Duodenal mucosa (tissue), 2 donors: ENCODE results near the gene FHOD3.
"Not testable (repeated sequence)": the region's sequence is repeated elsewhere in the genome, so short reads cannot be mapped to it uniquely, and the experiment has no call there.

ENCODE experiments used
- H3K27ac ChIP-seq: one replicate; pipeline ENCODE4 v1.7.0; 2013; ENCODE audit warnings: low read depth, low read length
- H3K27me3 ChIP-seq, 2 donors: one replicate each; pipeline ENCODE4 v1.7.0; 2013; ENCODE audit warnings: low read length in 2 of 2, control low read depth in 1 of 2; ENCODE audit not compliant: insufficient read depth in 2 of 2, control insufficient read depth in 1 of 2
- H3K36me3 ChIP-seq, 2 donors: one replicate each; pipeline ENCODE4 v1.7.0; 2013; ENCODE audit warnings: low read length in 2 of 2, control low read depth in 1 of 2; ENCODE audit not compliant: insufficient read depth in 2 of 2, control insufficient read depth in 1 of 2
- H3K4me1 ChIP-seq, 2 donors: one replicate each; pipeline ENCODE4 v1.7.0; 2013; ENCODE audit warnings: low read length in 2 of 2, control low read depth in 1 of 2; ENCODE audit not compliant: insufficient read depth in 2 of 2, control insufficient read depth in 1 of 2
- H3K4me3 ChIP-seq, 2 donors: one replicate each; pipeline ENCODE4 v1.7.0; 2013; ENCODE audit warnings: low read length in 2 of 2, low read depth in 1 of 2
- H3K9ac ChIP-seq, 2 donors: one replicate each; pipeline ENCODE4 v1.7.0; 2013; ENCODE audit warnings: low read length in 2 of 2, low read depth in 1 of 2
- H3K9me3 ChIP-seq, 2 donors: one replicate each; pipeline ENCODE4 v1.7.0; 2013; ENCODE audit warnings: low read length in 2 of 2, control low read depth in 1 of 2; ENCODE audit not compliant: control insufficient read depth in 1 of 2

Gene FHOD3

DNA sequence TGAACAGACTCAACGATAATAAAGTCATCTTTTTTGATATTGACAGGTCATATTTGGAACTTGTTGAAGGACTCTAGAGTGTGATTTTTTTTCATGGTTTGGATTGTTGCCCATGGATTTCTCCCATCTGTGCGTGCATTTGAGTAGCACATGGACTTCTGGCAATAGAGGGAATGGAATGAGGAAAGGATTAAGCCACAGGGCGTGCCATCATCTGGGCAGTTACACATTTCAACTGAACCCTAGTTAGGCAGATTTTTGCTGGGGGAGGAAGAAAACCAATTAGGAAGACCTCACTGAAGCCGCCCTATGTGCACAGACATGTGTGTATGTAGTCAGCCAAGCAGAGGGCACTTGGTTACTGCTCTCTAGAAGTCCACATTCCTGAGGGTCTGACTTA, 458.7 kb downstream of the FHOD3 start:
- Histone ChIP-seq H3K27me3 (no peaks in the 10 kb centered on the region), H3K36me3 (no peaks in the 10 kb centered on the region), H3K4me3 (no peak overlapping the region), H3K27ac (no peak overlapping the region), H3K9me3 (no peaks in the 10 kb centered on the region), H3K4me1 (no peaks in the 10 kb centered on the region), H3K9ac (no peak overlapping the region)

DNA sequence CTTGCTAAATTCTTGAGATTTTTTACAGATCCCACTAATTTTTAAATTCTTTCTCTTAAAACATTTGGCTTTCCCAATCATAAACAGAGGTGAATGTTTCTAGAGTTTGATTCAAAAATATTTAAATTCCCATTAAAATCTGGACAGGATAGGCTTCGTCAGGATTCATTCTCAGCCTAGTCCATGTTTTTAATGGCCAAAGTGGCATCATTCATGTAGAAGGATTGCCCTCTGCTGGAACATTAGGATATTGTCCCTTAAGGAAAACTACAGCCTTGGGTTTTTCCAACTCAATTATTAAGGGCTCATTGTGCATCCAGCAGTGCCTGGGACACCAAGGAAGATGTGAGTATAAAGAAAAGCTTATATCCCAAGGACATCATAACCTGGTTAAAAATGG, 459.6 kb downstream of the FHOD3 start:
- Histone ChIP-seq H3K9me3 (no peaks in the 10 kb centered on the region), H3K27me3 (no peaks in the 10 kb centered on the region), H3K36me3 (no peaks in the 10 kb centered on the region), H3K4me1 (no peaks in the 10 kb centered on the region), H3K9ac (no peak overlapping the region), H3K4me3 (no peak overlapping the region), H3K27ac (no peak overlapping the region)

DNA sequence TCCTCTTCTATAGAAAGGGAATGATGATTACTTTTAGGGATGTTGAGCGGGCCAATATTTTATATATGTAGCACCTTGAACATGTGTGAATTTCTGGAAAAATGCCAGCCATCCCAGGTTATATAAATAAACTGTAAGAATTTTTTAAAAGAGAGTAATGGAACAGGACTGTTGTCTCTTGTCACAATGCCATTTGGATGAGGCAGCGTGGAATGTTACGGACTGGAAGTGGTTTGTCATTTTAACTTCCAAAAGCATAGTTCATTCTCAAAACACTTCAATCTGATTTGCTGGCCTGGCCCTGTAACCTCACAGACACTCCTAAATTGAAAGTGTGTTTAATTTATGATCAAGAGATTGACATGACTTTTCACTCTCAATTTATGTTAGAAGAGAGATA, 460.5 kb downstream of the FHOD3 start:
- H3K27ac ChIP-seq = no peak overlapping the region
- no peaks in the 10 kb centered on the region for H3K4me1 ChIP-seq
- H3K9ac ChIP-seq = no peak overlapping the region

DNA sequence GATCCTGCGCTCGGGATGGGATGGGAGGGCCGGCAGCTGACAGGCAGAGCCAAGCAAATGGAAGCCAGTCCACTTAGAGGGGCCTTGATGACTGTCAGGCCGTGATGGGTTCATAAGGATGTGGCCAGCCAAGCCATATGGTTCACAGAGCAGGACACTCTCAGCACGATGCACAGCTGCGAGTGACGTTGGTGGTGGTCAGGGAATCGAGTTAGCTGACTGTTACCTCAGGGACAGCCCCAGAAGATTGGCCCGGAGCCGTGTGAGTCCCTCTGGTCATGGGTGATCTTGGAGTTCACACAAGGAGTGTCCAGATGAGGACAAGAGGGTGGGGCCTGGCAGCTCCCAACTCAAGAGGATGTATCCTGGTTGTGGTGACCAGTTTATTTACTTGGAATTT, 461.1 kb downstream of the FHOD3 start:
- H3K4me3 ChIP-seq = no peak overlapping the region
- no peak overlapping the region for H3K9ac ChIP-seq

More for the DNA sequence above, 460.5 kb downstream of the FHOD3 start:
- Histone ChIP-seq H3K9me3 (no peaks in the 10 kb centered on the region), H3K4me3 (no peak overlapping the region), H3K36me3 (no peaks in the 10 kb centered on the region), H3K27me3 (no peaks in the 10 kb centered on the region)

DNA sequence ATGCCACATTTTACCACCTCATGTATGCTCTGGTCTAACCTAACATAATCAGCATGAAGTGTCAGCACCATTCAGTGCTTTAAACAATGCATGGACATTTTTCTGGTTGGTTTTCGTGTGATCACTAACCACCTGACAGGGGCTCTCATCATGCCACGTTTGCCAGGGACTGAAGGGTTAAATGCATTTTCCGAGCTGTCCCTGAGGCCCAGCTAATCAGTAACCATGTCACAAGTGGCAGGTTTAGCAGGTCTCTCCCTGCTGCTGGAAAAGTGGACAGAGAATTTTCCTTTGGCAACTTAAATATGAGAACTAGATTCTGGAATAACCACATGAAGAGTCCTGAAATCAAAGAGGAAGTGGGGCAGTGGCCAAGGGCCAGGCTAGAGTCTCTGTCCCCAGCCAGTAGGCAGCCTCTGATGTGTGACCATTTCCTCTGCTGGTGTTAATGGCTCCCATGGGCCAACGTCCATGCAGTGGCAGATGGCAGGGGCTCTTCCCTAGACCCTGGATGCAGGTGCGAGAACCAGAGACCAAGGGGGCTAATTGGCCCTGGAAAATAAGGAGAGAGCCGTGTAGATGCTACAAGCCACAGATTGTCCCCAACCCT, 461.8 kb downstream of the FHOD3 start:
- H3K27me3 ChIP-seq = no peaks in the 10 kb centered on the region
- no peak overlapping the region for H3K4me3 ChIP-seq
- no peak overlapping the region for H3K27ac ChIP-seq
- no peaks in the 10 kb centered on the region for H3K9me3 ChIP-seq
- H3K9ac ChIP-seq = no peak overlapping the region
- no peaks in the 10 kb centered on the region for H3K36me3 ChIP-seq
- no peaks in the 10 kb centered on the region for H3K4me1 ChIP-seq

More for the DNA sequence above, 461.1 kb downstream of the FHOD3 start:
- H3K4me1 ChIP-seq = no peaks in the 10 kb centered on the region
- H3K9me3 ChIP-seq = no peaks in the 10 kb centered on the region
- no peaks in the 10 kb centered on the region for H3K27me3 ChIP-seq
- no peak overlapping the region for H3K27ac ChIP-seq
- no peaks in the 10 kb centered on the region for H3K36me3 ChIP-seq

DNA sequence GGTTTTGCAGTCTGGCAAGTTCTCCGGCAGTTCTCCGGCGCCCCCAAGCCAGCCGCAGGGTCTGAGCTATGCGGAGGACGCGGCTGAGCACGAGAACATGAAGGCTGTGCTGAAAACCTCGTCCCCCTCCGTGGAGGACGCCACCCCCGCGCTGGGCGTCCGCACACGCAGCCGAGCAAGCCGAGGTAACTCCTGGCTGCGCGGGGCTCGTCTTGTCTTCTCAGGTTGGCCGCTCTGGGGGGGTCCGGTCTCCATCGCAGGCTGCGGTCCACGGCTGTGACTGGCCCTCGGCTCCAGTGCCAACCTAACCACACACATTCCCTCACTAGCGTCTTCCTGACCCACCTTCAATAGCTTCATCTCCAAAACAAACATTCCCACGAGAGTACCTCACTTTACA, 463.1 kb downstream of the FHOD3 start:
- Histone ChIP-seq H3K9ac (no peak overlapping the region), H3K27me3 (no peaks in the 10 kb centered on the region), H3K36me3 (no peaks in the 10 kb centered on the region), H3K27ac (no peak overlapping the region), H3K4me3 (no peak overlapping the region), H3K4me1 (no peaks in the 10 kb centered on the region), H3K9me3 (no peaks in the 10 kb centered on the region)

DNA sequence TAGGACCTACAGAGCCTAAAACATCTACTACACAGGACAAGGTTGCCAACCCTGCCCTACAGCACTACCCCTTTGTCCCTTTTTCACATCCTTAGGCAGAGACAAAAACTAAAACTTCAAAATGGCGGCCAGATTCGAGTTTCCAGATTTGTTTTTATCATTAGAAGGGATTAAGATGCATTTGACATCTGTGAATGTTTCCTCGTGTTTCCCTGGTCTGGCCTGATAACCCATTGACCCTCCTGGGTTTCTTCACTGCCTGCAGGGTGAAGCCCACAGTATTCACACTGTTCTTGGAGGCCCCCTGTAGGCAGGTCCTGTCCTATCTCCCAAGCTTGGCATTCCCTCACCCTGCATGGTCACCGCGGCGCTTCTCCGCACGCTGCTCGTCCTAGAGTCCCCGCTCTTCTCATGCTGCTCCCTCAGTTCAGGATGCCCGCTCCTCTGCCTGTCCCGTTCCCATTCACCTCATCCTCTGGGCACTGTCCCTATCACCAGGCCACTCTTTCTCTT, 463.7 kb downstream of the FHOD3 start:
- no peak overlapping the region for H3K27ac ChIP-seq
- H3K27me3 ChIP-seq = no peaks in the 10 kb centered on the region
- no peak overlapping the region for H3K9ac ChIP-seq
- H3K9me3 ChIP-seq = no peaks in the 10 kb centered on the region
- H3K4me3 ChIP-seq = no peak overlapping the region
- no peaks in the 10 kb centered on the region for H3K4me1 ChIP-seq
- H3K36me3 ChIP-seq = no peaks in the 10 kb centered on the region

DNA sequence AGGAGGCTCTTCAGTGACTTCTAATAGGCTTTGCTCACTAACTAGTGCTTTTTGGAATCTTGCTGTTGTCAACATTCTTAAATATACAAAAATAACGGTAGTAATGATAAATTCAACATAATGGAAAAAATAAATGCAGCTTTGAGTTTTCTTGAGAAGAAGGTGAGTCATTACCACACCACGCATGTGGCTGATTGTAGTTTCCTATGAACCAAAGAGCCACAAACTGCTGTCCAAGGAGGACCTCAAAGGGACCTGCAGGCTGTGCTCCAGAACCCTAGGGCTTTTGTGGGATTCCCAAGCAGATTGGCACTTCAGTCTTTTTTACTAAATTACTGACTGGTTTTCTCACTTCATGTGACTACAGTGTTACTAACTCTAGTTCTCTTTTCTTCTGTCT, 464.6 kb downstream of the FHOD3 start:
- Histone ChIP-seq H3K4me1 (no peaks in the 10 kb centered on the region), H3K27me3 (no peaks in the 10 kb centered on the region), H3K36me3 (no peaks in the 10 kb centered on the region), H3K4me3 (no peak overlapping the region), H3K9me3 (no peaks in the 10 kb centered on the region), H3K9ac (no peak overlapping the region), H3K27ac (no peak overlapping the region)

DNA sequence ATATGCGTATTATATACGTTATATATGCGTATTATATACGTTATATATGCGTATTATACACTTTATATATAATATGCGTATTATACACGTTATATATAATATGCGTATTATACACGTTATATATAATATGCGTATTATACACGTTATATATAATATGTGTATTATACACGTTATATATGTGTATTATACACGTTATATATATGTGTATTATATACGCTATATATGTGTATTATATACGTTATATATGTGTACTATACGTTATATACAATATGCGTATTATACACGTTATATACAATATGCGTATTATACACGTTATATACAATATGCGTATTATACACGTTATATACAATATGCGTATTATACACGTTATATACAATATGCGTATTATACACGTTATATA, 465.5 kb downstream of the FHOD3 start:
- H3K4me1 ChIP-seq, H3K4me3 ChIP-seq, H3K36me3 ChIP-seq, H3K27ac ChIP-seq, H3K9me3 ChIP-seq, H3K9ac ChIP-seq, H3K27me3 ChIP-seq: not testable (repeated sequence)

DNA sequence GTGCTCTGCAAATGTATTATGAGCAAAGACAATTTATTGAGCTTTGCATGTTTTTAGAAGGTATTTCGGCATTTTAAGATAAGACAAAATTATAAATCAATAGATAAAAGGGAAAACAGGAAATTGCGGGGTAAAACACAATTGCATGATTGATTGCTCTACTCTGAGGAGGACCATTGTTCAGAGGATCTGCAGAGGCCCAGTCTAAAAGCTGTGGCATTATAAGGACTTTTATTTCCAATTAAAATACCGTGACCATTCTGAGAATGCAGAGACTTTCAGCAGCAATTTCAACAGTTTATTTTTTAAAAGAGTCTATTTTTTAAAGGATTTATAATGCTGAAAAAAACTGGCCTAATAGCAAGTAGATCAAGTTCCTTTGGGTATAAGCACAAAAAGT, 469.3 kb downstream of the FHOD3 start:
- H3K36me3 ChIP-seq = no peaks in the 10 kb centered on the region
- H3K4me1 ChIP-seq = no peaks in the 10 kb centered on the region
- no peaks in the 10 kb centered on the region for H3K27me3 ChIP-seq
- no peak overlapping the region for H3K4me3 ChIP-seq
- no peaks in the 10 kb centered on the region for H3K9me3 ChIP-seq
- H3K9ac ChIP-seq = no peak overlapping the region
- H3K27ac ChIP-seq = no peak overlapping the region

DNA sequence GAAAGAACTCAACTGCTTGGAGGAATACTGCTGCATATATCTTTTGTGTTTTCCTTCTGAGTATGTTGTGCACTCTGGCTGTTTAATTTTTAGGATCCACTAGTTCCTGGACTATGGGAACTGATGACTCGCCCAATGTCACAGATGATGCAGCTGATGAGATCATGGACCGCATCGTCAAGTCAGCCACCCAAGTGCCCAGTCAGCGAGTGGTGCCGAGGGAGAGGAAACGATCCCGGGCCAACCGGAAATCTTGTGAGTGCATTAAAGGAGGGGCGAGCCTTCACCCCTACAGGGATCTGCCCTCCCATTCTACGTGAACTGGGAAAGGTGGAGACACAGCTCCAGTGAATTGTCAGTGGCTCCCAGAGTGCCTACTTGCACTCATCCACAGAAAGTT, 471.7 kb downstream of the FHOD3 start:
- no peak overlapping the region for H3K9ac ChIP-seq
- no peaks in the 10 kb centered on the region for H3K9me3 ChIP-seq
- no peaks in the 10 kb centered on the region for H3K4me1 ChIP-seq
- no peak overlapping the region for H3K4me3 ChIP-seq
- H3K27ac ChIP-seq = no peak overlapping the region
- no peaks in the 10 kb centered on the region for H3K36me3 ChIP-seq
- no peaks in the 10 kb centered on the region for H3K27me3 ChIP-seq
